Kidney (tissue), 14 donors: ENCODE data around the gene ORM2. TPM values are rescaled to one million over a fixed set of nuclear protein-coding genes. Genes with fewer than 3 reads are reported as not detected.
A peak's percentile ranks its signal among the peaks of the same experiment; 100 is the strongest.

ENCODE experiments used
- DNase-seq, 5 donors: peaks; one replicate each; pipeline ENCODE4 v3.0.0-alpha.2; 2013 to 2020
- FAIRE-seq: peaks from 2 replicates; lab custom pipeline; 2012; peaks lifted over from hg19 to GRCh38; lab: Jason Lieb, UNC
- H3K27ac ChIP-seq, 2 donors: one replicate each; pipeline ENCODE4 v1.7.0; 2013; ENCODE audit warnings: low read depth in 2 of 2, low read length in 2 of 2, inconsistent platforms in 1 of 2
- H3K27me3 ChIP-seq: one replicate; pipeline ENCODE4 v1.7.1; 2013; ENCODE audit warnings: low read length, inconsistent platforms; ENCODE audit not compliant: control insufficient read depth, insufficient read depth
- H3K36me3 ChIP-seq, 3 donors: one replicate each; pipeline versions ENCODE4 v1.7.0 to v1.7.1; 2013; ENCODE audit warnings: low read length in 3 of 3, control low read depth in 1 of 3, inconsistent platforms in 1 of 3; ENCODE audit not compliant: insufficient read depth in 3 of 3, control insufficient read depth in 2 of 3
- H3K4me1 ChIP-seq, 3 donors: one replicate each; pipeline versions ENCODE4 v1.7.0 to v1.7.1; 2013; ENCODE audit warnings: low read length in 3 of 3, inconsistent platforms in 1 of 3, low read depth in 1 of 3; ENCODE audit not compliant: control insufficient read depth in 2 of 3, insufficient read depth in 2 of 3
- H3K4me3 ChIP-seq, 3 donors: one replicate each; pipeline versions ENCODE4 v1.7.0 to v1.8.1; 2013; ENCODE audit warnings: low read length in 3 of 3, control low read depth in 1 of 3, inconsistent platforms in 1 of 3
- H3K9ac ChIP-seq, 3 donors: one replicate each; pipeline versions ENCODE4 v1.7.0 to v1.7.1; 2013; ENCODE audit warnings: low read length in 3 of 3, control low read depth in 1 of 3, inconsistent platforms in 1 of 3
- H3K9me3 ChIP-seq, 3 donors: one replicate each; pipeline versions ENCODE4 v1.7.0 to v1.7.1; 2013; ENCODE audit warnings: low read length in 3 of 3, control low read depth in 1 of 3, inconsistent platforms in 1 of 3; ENCODE audit not compliant: control insufficient read depth in 2 of 3, insufficient read depth in 1 of 3
- CTCF ChIP-seq: IDR thresholded peaks from 3 replicates; pipeline ENCODE4 v1.5.1; 2012; ENCODE audit warnings: mild to moderate bottlenecking, moderate library complexity, borderline replicate concordance; ENCODE audit not compliant: insufficient read depth; ENCODE audit errors: extremely low read depth
- intact Hi-C: fragments of 100-400 bp; cut with DNase I; formaldehyde crosslinking; loops from one replicate; pipeline ENCODE4 v1.11.1; 2022
- polyA plus RNA-seq: library from polyadenylated mRNA; stranded (reverse); fragments of 350-450 nt; fragmentation: Illumina TruSeq; extraction: RNeasy Lipid Tissue Mini Kit (QIAGEN cat#74804); gene quantifications from one replicate; pipeline ENCODE4 v1.2.3, GENCODE V29; 2014; ENCODE audit warnings: low read depth, low replicate concordance; ENCODE audit not compliant: insufficient read depth
- total RNA-seq: library from RNA; stranded (reverse); fragmentation: NEBNext Ultra II Directional; extraction: Animal tissue kit (Norgen Biotek cat#: 25700); gene quantifications from one replicate; pipeline ENCODE4 v1.2.1, GENCODE V29; 2021
- donor health status: control.
- donor health status: control.
- donor health status: control.
- donor health status: control.
- donor health status: control.
- donor health status: DM: yes; HTN: yes; CAD: no.
- donor health status: Normal renal cell carcinoma (clear cell type).

The ORM2 gene
- total and polyA plus RNA-seq, 2 donors from 2014 or later: not detected

- peaks cover 0 to 8% (median 0%) of the 10 kb centered on the region in 3 donors for H3K4me1 ChIP-seq
- TF ChIP-seq CTCF: no peak
- no peak overlapping the region for H3K9ac ChIP-seq
- no peaks in the 10 kb centered on the region for H3K9me3 ChIP-seq
- intact Hi-C loops: no loop called here
- DNase-seq: no peak
- no peak overlapping the region for H3K4me3 ChIP-seq
- no peak for FAIRE-seq
- no peak overlapping the region for H3K27ac ChIP-seq
- H3K36me3 ChIP-seq: peaks cover 2 to 9% (median 8%) of the 10 kb centered on the region in 3 donors
- H3K27me3 ChIP-seq: no peaks in the 10 kb centered on the region
Measured at GRCh38 chr9:114374936-114375335, 45.3 kb downstream of the ORM2 start.

DNA sequence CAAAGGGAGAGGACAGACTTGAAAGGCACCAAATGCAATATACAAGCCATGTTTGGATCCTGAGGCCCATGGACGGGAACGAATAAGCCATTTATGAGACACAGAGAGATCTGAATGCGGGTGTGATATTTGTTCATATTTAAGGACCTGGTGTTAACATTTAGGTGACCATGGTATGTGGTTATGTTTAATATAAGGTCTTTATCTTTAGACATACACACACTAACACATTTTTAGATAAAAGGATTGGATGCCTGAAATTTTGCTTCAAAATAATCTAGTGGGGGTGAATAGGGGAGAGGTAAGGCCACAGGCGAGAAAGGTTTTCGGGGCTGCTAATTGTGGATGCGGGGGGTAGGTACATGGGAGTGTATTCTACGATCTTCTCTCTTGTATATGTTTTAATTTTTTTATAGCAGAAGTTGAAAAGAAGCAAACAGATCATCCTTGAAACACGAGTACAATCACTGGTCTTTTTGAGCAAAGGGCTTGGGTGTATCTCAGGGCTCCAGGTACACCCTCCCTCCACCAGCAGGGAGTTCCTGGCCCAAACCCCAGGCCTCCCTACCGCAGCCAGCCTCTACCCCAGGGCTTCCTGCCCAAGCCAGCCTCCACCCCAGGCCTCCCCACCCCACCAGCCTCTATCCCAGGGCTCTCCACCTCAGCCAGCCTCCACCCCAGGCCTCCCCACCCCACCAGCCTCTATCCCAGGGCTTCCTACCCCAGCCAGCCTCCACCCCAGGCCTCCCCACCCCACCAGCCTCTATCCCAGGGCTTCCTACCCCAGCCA, 45.9 kb downstream of the ORM2 start:
- Histone ChIP-seq H3K27me3 (no peaks in the 10 kb centered on the region), H3K9me3 (no peaks in the 10 kb centered on the region), H3K4me3 (no peak overlapping the region), H3K9ac (no peak overlapping the region), H3K4me1 (peaks cover 0 to 8% (median 0%) of the 10 kb centered on the region in 3 donors), H3K27ac (no peak overlapping the region), H3K36me3 (peaks cover 2 to 9% (median 8%) of the 10 kb centered on the region in 3 donors)
- TF ChIP-seq CTCF: no peak
- no peak for FAIRE-seq
- DNase-seq: peak in 1 of 5 donors; percentile 35
- intact Hi-C loops: no loop called here

- no peak for TF ChIP-seq CTCF
- Histone ChIP-seq H3K27me3 (no peaks in the 10 kb centered on the region), H3K36me3 (peaks cover 2 to 8% (median 5%) of the 10 kb centered on the region in 3 donors), H3K4me1 (peaks cover 0 to 2% (median 0%) of the 10 kb centered on the region in 3 donors), H3K9me3 (no peaks in the 10 kb centered on the region), H3K9ac (no peak overlapping the region), H3K4me3 (no peak overlapping the region), H3K27ac (no peak overlapping the region)
- no peak for FAIRE-seq
- no peak for DNase-seq
- intact Hi-C loops: no loop called here
Measured at GRCh38 chr9:114376586-114377445, 47.1 kb downstream of the ORM2 start.
